GM21528 (cell line): ENCODE data around the gene ZKSCAN2.

Experiments
- ATAC-seq: cut with Tn5 transposase; IDR thresholded peaks from one replicate; pipeline ENCODE4 v1.9.1; 2021; ENCODE audit warnings: mild to moderate bottlenecking, moderate library complexity; ENCODE audit not compliant: unreplicated experiment, low FRiP score

Gene ZKSCAN2

DNA sequence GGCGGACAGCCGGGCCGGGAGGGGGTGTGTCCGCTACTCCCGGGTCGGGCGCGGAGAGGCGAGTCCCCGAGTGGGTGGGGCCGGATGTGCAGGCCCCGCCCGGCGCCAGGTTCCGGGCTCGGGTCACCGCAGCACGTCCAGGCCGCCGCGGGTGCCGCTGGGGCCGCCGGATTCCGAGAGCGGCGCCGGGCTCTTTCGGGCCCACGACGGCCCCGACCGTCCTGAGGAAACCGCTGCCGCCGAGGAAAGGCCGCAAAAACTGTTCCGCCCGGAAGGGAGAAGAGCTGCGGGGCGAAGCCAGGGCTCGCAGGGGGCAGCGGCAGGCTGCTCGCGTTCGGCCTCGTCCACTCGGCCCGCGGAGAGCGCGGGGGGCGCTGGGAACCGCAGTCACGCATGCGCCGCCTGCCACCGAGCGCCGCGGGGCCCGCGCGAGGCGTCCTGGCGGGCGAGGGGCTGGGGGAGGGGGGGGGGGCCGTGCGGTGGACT lies at the start of gene ZKSCAN2:
TSS of gene ZKSCAN2 (minus strand) at position 376 of the 486 bp plus-strand sequence. CDS start 718 bp downstream, outside the sequence.
- peak; percentile 85 for ATAC-seq

DNA sequence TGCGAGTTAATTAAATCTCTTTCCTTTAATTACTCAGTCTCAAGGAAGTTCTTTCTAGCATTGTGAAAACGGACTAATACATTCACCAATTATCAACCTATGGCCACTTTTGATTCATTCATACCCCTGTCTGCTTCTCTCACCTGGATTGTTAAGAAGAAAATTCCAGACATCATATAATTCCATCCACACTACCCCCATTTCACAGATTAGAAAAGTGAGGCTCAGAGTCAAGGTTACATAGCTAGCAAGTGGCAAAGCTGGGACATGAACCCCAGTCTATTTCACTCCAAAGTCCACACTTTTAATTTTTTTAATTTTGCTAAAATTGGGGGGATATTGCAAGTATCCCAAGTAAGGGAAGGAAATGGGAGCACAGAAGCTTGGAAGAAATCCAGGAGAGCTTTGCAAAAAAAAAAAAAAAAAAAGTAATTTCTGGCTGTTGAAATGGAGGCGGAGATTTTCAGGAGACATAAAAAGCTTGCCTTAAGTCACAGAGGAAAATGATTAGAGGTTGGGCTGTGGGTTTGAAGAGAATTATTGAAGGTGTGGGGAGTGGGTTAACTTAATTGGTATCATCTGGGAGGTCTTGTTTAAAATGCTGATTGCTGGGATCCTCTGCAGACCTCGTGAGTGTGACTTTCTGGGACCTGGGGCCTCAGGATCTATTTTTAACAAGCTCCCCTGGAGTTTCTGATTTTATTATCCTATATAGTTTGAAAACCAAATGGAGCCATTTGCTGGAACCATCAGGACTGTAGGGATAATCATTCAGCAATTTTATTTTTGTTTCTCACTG lies 42.3 kb upstream of the ZKSCAN2 start:
- ATAC-seq: no peak

DNA sequence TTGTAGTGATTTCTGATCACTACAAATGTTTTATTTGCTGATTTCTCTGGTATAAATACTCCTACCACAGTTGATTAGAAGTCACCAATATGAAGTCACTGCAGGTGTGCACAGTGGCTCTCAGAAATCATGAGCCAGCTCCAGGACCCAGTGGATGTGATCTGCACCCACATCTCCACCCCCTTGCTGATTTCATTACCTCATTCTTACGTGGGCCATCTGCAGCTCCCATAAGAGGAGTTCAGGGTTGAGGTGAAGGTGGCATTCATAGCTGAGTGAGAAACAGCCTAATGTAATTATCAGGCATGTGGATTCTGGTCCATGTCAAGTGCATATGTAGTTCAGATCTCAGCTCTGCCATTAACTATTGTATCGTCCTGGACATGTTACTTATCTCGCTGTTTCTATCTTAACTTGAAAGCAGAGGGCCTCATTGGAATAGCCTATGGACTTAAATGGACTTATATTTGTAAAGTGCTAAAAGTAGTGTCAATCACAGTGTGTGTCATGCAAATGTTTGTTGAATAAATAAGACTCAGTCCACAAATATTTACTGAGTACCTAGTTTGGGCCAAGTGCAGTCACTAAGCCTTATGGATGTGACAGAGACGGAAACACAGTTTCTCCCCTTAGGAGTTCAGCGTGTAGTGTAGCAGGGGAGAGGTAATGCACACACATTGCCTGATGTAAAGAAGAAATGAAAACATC lies 40.7 kb upstream of the ZKSCAN2 start:
- no peak for ATAC-seq

DNA sequence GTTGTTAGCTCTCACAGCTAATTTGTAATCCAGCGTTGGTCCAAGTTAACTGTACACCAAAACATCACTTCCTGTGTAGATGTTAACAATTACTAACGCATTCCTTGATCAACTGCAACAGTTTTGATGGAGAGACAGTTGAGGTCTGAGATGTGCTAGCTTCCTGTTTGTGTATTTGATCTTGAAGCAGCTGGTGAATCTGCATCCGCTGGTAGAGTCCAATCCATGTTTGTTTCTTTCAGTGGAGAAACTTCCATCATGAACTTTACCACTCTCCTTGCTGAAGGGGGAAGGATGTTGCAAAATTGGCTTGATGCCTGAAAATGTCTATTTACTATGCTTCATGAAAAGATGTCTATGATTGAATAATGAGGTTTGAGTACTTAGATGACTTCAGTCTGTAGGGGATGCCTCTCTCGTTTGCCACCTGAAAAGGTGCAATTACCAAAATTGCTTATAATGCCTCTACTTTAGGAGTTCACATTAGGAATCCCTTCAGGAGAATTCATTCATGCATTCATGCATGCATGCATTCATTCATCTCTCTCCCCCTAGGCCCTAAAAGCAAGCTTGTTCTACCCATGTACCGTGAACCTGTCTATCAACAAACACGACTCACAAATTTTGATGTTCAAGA lies 39.6 kb upstream of the ZKSCAN2 start:
- ATAC-seq: no peak

DNA sequence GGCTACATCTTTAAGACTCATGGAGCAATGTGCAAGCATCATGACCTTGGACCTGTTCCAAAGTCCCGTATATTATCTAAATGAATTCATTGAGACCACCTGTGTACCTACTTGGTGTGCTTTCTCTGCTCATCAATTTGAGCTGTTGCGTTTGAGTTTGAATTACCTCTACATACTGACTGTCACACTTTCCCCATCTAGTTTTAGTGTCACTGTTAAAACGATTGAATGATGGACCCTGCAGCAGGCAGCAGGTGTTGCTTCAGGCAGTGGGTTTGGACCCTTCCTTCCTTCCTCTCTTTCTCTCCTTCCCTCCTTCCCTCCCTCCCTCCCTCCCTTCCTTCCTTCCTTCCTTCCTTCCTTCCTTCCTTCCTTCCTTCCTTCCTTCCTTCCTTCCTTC lies 33.9 kb upstream of the ZKSCAN2 start:
- ATAC-seq: no peak

DNA sequence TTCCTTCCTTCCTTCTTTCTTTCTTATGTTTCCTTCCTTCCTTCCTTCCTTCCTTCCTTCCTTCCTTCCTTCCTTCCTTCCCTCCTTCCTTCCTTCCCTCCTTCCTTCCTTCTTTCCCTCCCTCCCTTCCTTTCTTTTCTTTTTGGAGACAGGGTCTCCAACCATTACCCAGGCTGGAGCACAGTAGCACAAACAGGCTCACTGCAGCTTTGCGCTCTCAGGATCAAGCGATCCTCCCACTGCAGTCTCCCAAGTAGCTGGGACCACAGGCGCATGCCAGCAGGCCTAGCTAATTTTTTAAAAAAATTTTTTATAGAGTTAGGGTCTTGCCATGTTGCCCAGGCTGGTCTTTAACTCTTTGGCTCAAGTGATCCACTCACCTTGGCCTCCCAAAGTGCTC lies 31.8 kb upstream of the ZKSCAN2 start:
- ATAC-seq: no peak

DNA sequence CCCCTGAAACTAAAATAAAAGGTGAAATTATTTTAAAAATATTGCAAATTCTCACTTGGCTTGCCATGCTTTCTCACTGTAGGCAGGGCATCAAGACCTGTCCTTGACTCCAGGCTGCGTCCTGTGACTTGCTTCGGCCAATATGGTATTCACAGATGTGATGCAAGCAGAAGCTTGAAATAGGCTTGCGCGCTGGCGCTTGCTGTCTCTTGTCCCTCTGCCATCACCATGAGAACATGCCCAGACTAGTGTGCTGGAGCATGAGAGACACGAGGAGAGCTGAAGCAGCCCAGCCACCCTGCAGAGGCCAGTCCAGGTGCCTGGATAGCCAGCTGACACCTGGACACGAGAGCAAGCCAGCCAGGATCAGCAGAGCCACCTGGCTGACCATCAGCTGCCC lies 21.8 kb upstream of the ZKSCAN2 start:
- no peak for ATAC-seq

DNA sequence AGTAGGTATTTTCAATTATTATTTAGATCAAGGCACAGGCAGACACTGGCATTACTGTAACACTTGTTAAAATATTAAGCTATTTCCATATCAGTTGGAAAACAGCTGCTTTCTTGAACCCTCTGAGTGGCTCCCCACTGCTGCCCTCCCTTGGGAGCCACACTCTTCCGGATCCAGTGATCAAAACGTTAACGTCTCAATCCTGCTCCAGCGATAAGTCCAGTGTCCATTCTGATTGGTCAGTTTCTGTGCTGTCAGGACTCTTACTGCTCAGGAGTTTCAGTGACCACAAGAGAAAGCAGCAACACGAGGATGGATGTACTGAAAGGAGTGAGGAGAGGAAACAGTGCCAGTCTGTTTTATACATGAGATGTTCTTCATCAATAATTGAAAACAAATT lies 13.8 kb upstream of the ZKSCAN2 start:
- ATAC-seq: no peak

DNA sequence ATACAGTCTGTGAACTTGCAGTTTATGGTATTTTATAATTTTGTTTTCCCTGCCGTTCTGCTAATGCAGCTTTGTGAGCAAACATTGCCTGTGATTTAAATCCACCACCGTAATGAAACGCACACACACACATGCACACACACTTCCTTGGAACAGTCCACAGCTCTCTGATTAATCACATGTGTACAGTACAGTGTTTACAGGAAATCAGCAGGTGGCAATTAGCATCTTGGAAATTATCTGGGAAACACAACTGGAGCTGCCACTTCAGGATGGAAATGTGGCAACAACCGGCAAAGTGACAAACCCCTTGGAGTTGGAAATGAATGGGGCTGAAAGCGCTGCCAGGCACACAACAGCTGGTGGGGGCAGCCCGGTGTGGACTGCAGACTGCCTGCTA lies 12.9 kb upstream of the ZKSCAN2 start:
- no peak for ATAC-seq

DNA sequence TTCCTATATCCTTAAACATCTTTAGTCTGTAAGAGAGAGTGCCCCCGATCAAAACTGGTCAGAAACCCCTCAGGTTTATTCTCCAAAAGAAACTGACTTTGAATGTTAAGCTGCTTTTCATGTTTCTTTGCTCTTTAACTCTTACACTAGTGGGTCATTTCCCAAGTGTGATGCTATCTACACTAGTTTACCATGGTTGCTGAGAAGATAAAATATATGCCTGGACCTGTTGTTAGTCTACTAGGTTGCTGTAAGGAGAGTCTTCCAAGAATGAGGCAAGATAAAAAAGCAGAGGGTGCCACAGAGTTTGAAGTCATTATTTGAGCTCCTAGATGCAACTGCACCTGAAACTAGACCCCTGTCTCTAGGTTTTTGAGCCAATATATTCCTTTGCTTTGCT lies 12.2 kb upstream of the ZKSCAN2 start:
- ATAC-seq: no peak

DNA sequence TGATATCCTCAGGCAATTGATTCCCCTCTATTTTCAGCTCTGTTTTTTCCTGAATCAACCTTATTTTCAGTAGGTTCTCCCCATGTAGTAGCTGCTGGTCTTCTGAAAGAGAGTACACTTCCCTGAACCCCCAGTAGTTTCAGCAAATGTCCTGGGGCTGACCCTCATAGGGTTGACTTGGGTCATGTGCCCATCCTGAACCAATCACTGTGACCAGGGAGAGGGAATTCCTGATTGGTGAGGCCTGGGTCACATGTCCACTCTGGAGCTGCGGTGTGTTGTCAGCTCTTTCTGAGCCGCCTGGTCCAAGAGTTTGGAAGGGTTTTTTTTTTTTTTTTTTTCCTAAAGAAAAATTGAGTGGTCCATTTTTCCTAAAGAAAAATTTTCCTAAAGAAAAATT lies 8.3 kb upstream of the ZKSCAN2 start:
- ATAC-seq: no peak

DNA sequence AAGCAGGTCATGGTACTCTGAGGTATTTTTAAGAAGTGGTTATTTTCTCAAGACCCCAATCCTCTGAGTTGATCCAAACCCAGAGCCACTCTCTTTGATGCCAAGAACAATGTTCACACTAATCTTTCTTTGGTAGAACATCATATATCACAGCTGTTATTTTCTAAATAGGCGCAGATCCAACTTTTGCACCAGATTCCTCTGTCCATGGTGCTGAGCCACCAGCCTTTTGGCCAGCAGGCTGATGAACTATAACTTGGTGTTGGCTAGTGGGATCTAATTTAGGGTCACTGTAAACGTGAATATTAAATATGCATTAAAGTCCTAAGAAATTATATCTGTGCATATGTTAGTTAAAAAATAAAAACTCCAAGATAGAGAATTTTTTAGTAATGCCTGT lies 7.0 kb upstream of the ZKSCAN2 start:
- ATAC-seq: no peak

DNA sequence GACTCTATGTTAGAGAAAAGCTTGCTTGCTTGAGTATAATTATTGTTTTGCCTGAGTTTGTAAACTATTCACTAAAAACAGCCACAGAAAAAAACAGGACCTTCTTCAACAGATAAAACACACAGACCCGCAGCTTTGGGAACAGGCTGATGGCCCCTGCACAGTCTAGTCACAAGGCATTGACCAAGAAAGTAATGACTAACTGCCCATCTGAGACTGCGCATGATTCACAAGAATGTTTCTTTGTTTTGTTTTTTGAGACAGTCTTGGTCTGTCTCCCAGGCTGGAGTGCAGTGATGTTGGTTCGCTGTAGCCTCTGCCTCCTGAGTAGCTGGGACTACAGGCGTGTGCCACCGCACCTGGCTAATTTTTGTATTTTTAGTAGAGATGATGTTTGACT lies 2.8 kb upstream of the ZKSCAN2 start:
- ATAC-seq: no peak

DNA sequence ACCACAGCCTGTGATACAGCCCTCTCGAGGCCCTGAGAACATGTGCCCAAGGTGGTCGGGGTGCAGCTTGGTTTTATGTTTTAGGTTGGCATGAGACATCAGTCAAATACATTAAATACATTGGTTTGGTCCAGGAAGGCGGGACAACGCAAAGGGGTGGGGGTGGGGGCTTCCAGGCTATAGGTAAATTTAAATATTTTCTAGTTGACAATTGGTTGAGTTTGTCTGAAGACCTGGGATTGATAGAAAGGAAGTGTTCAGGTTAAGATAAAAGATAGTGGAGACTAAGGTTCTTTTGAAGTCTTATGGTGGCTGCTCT lies 1.2 kb upstream of the ZKSCAN2 start:
- no peak for ATAC-seq

DNA sequence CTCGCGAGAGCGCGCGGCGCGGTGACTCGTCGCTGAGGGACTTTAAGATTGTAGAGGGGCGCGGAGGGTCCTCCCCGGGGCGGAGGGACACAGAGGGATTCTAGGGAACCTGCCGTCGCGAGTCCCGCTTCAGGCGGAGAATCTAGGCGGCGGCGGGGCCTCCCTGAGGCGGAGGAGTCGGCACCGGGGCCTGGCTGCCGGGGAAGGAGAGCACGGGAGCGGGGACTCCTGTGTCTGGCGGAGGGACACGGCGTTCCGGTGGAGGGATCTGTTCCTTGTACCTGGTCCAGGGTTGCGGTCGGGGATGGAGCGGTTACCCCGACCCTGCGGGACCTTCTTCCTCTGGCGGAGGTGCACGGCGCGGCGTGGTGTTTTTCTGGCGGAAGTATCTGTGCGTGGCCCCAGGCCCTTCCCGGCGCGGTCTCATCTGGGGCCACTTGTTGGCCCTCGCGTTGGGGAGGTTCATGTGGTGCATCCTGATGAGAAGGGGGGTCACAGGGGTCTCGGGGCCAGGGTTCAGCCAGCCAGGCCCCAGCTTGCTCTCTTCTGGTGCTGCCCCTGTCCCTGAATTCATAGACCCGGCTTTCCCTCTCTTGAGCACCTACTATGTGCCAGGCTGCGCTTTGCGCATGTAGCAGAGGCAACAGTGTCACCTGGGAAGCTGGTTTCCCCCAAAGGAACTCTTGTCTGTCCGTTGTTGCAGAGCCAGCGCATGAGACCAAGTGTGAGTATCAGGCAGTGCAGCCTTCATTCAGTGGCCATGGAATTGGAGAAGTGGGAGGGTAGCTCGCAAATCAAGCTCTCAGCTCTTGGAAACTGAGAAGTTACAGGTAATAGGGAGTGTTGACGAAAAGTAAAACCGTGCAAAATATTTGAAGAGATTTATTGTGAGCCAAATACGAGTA lies 563 bp upstream of the ZKSCAN2 start:
- ATAC-seq: peak; percentile 56

DNA sequence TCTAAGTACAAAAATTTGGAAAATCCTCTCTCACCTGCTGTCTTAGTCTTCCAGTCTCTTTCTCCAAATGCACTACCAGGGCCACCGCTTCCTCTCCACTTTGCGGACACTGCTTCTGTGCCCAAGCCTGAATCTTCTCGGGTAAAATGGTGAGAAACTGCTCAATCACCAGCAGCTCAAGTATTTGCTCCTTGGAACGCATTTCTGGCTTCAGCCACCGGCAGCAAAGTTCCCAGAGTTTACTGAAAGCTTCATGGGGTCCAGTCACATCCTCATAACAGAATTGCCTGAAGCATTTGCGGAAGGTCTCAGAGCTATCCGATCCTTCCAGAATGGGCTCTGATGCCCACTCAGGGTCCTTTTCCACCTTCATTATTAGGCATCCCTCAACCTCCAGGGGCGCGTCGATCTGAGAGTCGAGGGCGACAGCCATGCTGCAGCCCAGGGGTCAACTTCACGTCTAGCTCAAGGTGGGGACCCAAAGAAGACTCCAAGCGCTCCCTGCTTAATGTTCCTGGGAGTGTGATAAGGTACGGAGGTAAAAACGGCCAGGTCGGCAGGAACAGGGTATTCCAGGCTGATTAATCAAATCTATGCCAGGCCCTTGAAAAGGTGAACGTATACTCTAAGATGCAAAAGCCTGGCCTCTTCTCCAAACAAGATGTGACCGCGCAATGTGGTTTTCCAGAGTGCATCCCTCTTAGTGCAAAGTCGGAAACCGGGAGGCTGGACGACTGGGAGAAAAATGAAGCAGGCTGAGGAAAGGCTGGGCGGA lies 763 bp downstream of the ZKSCAN2 start:
- ATAC-seq: peak; percentile 10

DNA sequence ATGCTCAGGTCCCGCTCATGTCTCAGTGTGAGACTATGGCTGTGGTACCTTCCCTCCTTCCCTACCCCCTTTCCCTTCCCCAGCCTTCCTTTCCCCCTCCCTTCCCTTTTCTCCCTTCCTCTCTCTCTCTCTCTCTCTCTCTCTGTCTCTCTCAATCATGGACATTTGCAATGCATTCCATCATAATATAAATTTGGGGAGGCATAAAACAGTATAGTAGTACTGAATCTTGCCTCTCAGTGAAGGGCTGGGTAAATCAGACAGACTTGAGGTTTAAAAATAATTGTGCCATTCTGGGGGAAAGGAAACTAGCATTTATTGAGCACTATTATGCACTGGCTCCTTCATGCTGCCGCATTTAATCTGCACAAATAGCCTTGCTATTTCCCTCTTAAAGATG lies 4.3 kb downstream of the ZKSCAN2 start:
- ATAC-seq: no peak

DNA sequence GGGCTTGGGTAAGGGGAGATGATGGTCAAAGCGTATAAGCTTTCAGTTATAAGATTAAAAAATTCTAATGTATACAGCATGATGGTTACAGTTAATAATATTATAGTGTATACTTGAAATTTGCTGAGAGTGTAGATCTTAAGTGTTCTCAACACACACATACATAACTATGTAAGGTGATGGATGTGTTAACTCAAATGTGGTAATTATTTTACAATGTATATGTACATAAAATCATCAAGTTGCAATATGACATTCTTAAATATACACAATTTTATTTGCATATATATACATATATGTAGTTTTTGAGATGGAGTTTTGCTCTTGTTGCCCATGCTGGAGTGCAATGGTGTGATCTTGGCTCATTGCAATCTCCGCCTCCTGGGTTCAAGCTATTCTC lies 7.2 kb downstream of the ZKSCAN2 start:
- ATAC-seq: no peak

DNA sequence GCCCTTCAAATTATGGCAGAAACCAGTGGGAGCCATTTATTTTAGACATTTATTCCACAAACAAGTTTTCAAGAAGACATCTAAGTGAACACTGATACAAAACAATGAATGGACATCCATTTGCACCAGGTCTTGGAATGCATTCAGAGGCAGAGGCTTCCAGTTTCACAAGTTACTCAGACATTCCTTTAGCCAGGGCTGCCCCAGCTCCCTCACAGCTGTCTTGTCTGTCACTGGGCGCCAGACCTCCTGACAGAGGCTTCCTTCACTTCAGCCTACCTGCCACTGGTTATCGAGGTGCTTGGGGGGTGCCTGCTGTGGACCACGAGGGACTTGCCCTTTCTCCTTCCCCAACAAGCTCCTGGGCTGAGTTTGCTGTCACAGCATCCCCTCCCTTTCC lies 21.7 kb downstream of the ZKSCAN2 start:
- no peak for ATAC-seq

DNA sequence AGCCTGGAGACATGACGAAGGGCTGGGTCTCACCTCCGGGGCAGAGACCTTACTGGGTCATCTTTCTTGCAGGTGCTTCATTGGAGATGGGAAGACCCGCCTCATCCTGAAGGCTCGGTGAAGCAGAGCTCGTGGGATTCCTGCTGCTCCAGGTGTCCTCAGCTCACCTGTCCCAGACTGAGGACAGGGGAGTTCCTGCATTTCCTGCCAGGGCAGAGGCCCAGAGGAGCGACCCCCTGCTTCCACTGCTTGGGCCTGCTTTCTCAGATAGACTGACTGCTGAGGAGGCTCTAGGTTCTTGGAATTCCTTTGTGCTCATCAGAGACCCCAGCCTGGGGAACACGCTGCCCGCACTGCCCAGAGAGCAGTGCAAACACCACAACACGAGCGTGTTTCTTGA lies 29.3 kb downstream of the ZKSCAN2 start:
- ATAC-seq: no peak
